ENCODE measurements around the gene NRIP1.

DNA sequence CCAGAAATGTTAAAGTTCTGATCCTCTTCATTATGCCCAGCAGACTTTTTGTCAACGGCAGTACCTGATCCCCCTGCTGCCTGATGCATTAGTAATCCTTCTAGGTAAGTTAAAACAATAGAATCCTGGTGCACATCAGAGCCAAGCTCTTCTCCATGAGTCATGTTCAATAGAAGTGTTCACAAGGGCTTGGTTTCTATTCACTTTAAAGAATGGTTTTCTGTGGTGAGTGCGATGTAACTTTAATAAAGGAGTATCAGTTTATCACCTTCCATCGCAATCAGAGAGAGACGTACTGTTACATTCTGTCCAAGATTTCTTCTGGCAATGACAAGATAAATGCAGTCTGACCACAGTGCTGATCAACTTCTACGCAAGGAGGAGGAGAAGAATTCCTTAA is 96.8 kb downstream of the NRIP1 start:
- TF ChIP-seq, protein P1, sequence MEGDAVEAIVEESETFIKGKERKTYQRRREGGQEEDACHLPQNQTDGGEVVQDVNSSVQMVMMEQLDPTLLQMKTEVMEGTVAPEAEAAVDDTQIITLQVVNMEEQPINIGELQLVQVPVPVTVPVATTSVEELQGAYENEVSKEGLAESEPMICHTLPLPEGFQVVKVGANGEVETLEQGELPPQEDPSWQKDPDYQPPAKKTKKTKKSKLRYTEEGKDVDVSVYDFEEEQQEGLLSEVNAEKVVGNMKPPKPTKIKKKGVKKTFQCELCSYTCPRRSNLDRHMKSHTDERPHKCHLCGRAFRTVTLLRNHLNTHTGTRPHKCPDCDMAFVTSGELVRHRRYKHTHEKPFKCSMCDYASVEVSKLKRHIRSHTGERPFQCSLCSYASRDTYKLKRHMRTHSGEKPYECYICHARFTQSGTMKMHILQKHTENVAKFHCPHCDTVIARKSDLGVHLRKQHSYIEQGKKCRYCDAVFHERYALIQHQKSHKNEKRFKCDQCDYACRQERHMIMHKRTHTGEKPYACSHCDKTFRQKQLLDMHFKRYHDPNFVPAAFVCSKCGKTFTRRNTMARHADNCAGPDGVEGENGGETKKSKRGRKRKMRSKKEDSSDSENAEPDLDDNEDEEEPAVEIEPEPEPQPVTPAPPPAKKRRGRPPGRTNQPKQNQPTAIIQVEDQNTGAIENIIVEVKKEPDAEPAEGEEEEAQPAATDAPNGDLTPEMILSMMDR (IDR thresholded peaks at IDR 0.05), result no peak
- TF ChIP-seq POLR2A (IDR thresholded peaks at IDR 0.05), result no peak

All from tibial nerve (tissue), 3 donors.